HCT116 (cell line): ENCODE data around the gene CFB.
"Not testable (repeated sequence)": the region's sequence is repeated elsewhere in the genome, so short reads cannot be mapped to it uniquely, and the experiment has no call there.

Source experiments
- CEBPB ChIP-seq: IDR thresholded peaks from 2 replicates; pipeline ENCODE4 v1.6.1; 2012; ENCODE audit warnings: low read depth
- TF ChIP-seq, protein P1 (sequence below), 3 experiments: fragments of 200-600 bp in 1 of 3; sonication (generic) in 1 of 3; IDR thresholded peaks in 2 of 3; conservative IDR thresholded peaks in 1 of 3; 2 replicates each; pipeline ENCODE4 v1.5.1; 2012 to 2017; ENCODE audit warnings: low read depth in 2 of 3, low read length in 2 of 3, antibody characterized with exemption in 1 of 3, borderline replicate concordance in 1 of 3, control low read depth in 1 of 3, mild to moderate bottlenecking in 1 of 3, mixed read lengths in 1 of 3, mixed run types in 1 of 3, moderate library complexity in 1 of 3; ENCODE audit not compliant: insufficient read depth in 1 of 3

DNA sequence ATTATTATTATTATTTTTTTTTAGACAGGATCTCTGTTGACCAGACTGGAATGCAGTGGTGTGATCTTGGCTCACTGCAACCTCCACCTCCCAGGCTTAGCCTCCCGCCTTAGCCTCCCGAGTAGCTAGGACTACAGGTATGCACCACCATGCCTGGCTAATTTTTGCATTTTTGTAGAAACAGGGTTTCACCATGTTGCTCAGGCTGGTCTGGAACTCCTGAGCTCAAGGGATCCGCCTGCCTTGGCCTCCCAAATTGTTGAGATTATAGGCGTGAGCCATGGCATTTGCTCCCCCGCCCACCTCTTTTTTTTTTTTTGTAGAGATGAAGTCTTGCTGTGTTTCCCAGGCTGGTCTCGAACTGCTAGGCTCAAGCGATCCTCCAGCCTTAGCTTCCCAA lies 36.6 kb upstream of the CFB start:
- TF ChIP-seq, protein P1, sequence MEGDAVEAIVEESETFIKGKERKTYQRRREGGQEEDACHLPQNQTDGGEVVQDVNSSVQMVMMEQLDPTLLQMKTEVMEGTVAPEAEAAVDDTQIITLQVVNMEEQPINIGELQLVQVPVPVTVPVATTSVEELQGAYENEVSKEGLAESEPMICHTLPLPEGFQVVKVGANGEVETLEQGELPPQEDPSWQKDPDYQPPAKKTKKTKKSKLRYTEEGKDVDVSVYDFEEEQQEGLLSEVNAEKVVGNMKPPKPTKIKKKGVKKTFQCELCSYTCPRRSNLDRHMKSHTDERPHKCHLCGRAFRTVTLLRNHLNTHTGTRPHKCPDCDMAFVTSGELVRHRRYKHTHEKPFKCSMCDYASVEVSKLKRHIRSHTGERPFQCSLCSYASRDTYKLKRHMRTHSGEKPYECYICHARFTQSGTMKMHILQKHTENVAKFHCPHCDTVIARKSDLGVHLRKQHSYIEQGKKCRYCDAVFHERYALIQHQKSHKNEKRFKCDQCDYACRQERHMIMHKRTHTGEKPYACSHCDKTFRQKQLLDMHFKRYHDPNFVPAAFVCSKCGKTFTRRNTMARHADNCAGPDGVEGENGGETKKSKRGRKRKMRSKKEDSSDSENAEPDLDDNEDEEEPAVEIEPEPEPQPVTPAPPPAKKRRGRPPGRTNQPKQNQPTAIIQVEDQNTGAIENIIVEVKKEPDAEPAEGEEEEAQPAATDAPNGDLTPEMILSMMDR (IDR thresholded peaks at IDR 0.05 in 2 of 3, conservative IDR thresholded peaks at IDR 0.05 in 1 of 3; ENCODE audit: borderline replicate concordance in 1 of 3, insufficient read depth in 1 of 3, low read depth in 2 of 3, low read length in 2 of 3), result not testable (repeated sequence)
- TF ChIP-seq CEBPB, result not testable (repeated sequence)
